ENCODE data around the gene KRTAP10-5. TPM values are rescaled to one million over a fixed set of nuclear protein-coding genes. Genes with fewer than 3 reads are reported as not detected.

Gene KRTAP10-5
- total and polyA plus RNA-seq, 9 of the 15 experiments (the other 6 are each of a cell fraction or from before 2014, with no cell fraction given): not detected

GRCh38 chr21:44626673-44627143 lies 46.3 kb upstream of the KRTAP10-5 start, which contains the start of gene KRTAP10-9:
KRTAP10-9 (plus strand) TSS chr21:44627093; CDS start chr21:44627172, 79 bp downstream.
- POLR2A ChIA-PET: no interaction called here
- Histone ChIP-seq H3K36me3 (ENCODE audit: control insufficient read depth, insufficient read depth, low read length) (no peaks in the 10 kb centered on the region), H3K4me2 (ENCODE audit: insufficient read depth, low read length) (no peak within 1 kb of the TSS), H3K4me1 (replicated peaks in 1 of 2; ENCODE audit: control insufficient read depth in 2 of 2, insufficient read depth in 2 of 2, low read length in 2 of 2) (no peaks in the 10 kb centered on the region), H3K4me3 (no peak within 1 kb of the TSS), H3K9ac (ENCODE audit: insufficient read depth in 1 of 2, low read depth in 2 of 2, low read length in 2 of 2) (no peak within 1 kb of the TSS), H3K79me2 (ENCODE audit: control insufficient read depth, insufficient read depth, low read length) (no peaks in the 10 kb centered on the region), H3K27me3 (ENCODE audit: control insufficient read depth in 2 of 2, insufficient read depth in 2 of 2, low read length in 2 of 2) (peaks cover 0 to 6% of the 10 kb centered on the region in 2 experiments; a peak in 1 of 5 replicates), H3K27ac (ENCODE audit: extremely low read depth, low read depth, low read length) (no peak within 1 kb of the TSS), H3K9me3 (replicated peaks; ENCODE audit: control insufficient read depth, insufficient read depth, low read depth, low read length) (peaks cover 5% of the 10 kb centered on the region; the same call in 1 of the 2 replicates), H4K20me1 (replicated peaks; ENCODE audit: control insufficient read depth, insufficient read depth, low read length) (no peaks in the 10 kb centered on the region), H2AFZ (ENCODE audit: low read depth, low read length) (no peak within 1 kb of the TSS), H3K9me1 (ENCODE audit: control insufficient read depth, insufficient read depth, low read length) (no peaks in the 10 kb centered on the region)
- ATAC-seq (no peak), FAIRE-seq (no peak), DNase-seq (ENCODE audit: extremely low read depth in 1 of 4, low spot score in 3 of 4) (no peak)
- TF ChIP-seq ZNF695 (CRISPR knock-in tag; IDR thresholded peaks at IDR 0.05): no peak
- no peak for TF ChIP-seq CC2D1A (IDR thresholded peaks at IDR 0.05)
- no peak for TF ChIP-seq POLR2AphosphoS5 (IDR thresholded peaks at IDR 0.05; ENCODE audit: control insufficient read depth, insufficient read depth, low read depth, low read length)
- no peak for TF ChIP-seq SIN3B (IDR thresholded peaks at IDR 0.05; ENCODE audit: low read depth)
- no peak for TF ChIP-seq XRCC5 (IDR thresholded peaks at IDR 0.05; ENCODE audit: low read depth, low read length)
- in situ Hi-C loops (cut with MboI): no loop called here
- intact Hi-C loops (cut with micrococcal nuclease): no loop called here
- CTCF ChIA-PET (ENCODE audit: low intra/inter-chr PET ratio): no interaction called here
- BruUV-seq (replicated peaks): no TSS peak
- WGBS (ENCODE audit: insufficient coverage, low coverage, missing lambda C conversion rate): 0% methylated on average over 7 of the region's 7 CpGs

GRCh38 chr21:44626262-44626661 lies 45.9 kb upstream of the KRTAP10-5 start:
- Histone ChIP-seq H3K27me3 (ENCODE audit: control insufficient read depth in 2 of 2, insufficient read depth in 2 of 2, low read length in 2 of 2) (peaks cover 0 to 6% of the 10 kb centered on the region in 2 experiments; a peak in 1 of 5 replicates), H3K79me2 (ENCODE audit: control insufficient read depth, insufficient read depth, low read length) (no peaks in the 10 kb centered on the region), H3K9me1 (ENCODE audit: control insufficient read depth, insufficient read depth, low read length) (no peaks in the 10 kb centered on the region), H3K9me3 (replicated peaks; ENCODE audit: control insufficient read depth, insufficient read depth, low read depth, low read length) (peaks cover 5% of the 10 kb centered on the region; the same call in 1 of the 2 replicates), H3K36me3 (ENCODE audit: control insufficient read depth, insufficient read depth, low read length) (no peaks in the 10 kb centered on the region), H3K9ac (ENCODE audit: insufficient read depth in 1 of 2, low read depth in 2 of 2, low read length in 2 of 2) (no peak overlapping the region), H3K4me2 (ENCODE audit: insufficient read depth, low read length) (no peak overlapping the region), H2AFZ (ENCODE audit: low read depth, low read length) (no peak overlapping the region), H3K4me1 (replicated peaks in 1 of 2; ENCODE audit: control insufficient read depth in 2 of 2, insufficient read depth in 2 of 2, low read length in 2 of 2) (no peaks in the 10 kb centered on the region), H3K4me3 (no peak overlapping the region), H3K27ac (ENCODE audit: extremely low read depth, low read depth, low read length) (no peak overlapping the region), H4K20me1 (replicated peaks; ENCODE audit: control insufficient read depth, insufficient read depth, low read length) (no peaks in the 10 kb centered on the region)
- no TSS peak for BruUV-seq (replicated peaks)
- in situ Hi-C loops (cut with MboI): no loop called here
- no peak for ATAC-seq
- DNase-seq (ENCODE audit: extremely low read depth in 1 of 4, low spot score in 3 of 4): no peak
- FAIRE-seq: no peak
- ChIA-PET CTCF (ENCODE audit: low intra/inter-chr PET ratio) (no interaction called here), POLR2A (no interaction called here)
- intact Hi-C loops (cut with micrococcal nuclease): no loop called here
- WGBS (ENCODE audit: insufficient coverage, low coverage, missing lambda C conversion rate): 0% methylated on average over 10 of the region's 10 CpGs
- TF ChIP-seq ZNF384 (IDR thresholded peaks at IDR 0.05; ENCODE audit: low read depth, low read length): no peak
- TF ChIP-seq PHB (CRISPR knock-in tag; IDR thresholded peaks at IDR 0.05): no peak
- TF ChIP-seq, protein P1, sequence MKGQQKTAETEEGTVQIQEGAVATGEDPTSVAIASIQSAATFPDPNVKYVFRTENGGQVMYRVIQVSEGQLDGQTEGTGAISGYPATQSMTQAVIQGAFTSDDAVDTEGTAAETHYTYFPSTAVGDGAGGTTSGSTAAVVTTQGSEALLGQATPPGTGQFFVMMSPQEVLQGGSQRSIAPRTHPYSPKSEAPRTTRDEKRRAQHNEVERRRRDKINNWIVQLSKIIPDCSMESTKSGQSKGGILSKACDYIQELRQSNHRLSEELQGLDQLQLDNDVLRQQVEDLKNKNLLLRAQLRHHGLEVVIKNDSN (CRISPR knock-in tag; IDR thresholded peaks at IDR 0.05): no peak
- TF ChIP-seq ZNF24 (IDR thresholded peaks at IDR 0.05): no peak
- TF ChIP-seq, protein P2, sequence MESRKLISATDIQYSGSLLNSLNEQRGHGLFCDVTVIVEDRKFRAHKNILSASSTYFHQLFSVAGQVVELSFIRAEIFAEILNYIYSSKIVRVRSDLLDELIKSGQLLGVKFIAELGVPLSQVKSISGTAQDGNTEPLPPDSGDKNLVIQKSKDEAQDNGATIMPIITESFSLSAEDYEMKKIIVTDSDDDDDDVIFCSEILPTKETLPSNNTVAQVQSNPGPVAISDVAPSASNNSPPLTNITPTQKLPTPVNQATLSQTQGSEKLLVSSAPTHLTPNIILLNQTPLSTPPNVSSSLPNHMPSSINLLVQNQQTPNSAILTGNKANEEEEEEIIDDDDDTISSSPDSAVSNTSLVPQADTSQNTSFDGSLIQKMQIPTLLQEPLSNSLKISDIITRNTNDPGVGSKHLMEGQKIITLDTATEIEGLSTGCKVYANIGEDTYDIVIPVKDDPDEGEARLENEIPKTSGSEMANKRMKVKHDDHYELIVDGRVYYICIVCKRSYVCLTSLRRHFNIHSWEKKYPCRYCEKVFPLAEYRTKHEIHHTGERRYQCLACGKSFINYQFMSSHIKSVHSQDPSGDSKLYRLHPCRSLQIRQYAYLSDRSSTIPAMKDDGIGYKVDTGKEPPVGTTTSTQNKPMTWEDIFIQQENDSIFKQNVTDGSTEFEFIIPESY (CRISPR knock-in tag; IDR thresholded peaks at IDR 0.05): no peak
- TF ChIP-seq, protein P3, sequence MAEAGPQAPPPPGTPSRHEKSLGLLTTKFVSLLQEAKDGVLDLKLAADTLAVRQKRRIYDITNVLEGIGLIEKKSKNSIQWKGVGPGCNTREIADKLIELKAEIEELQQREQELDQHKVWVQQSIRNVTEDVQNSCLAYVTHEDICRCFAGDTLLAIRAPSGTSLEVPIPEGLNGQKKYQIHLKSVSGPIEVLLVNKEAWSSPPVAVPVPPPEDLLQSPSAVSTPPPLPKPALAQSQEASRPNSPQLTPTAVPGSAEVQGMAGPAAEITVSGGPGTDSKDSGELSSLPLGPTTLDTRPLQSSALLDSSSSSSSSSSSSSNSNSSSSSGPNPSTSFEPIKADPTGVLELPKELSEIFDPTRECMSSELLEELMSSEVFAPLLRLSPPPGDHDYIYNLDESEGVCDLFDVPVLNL (CRISPR knock-in tag; IDR thresholded peaks at IDR 0.05; ENCODE audit: low read depth): no peak
